Measurements from ENCODE around the gene CASQ2. TPM values are rescaled to one million over a fixed set of nuclear protein-coding genes. Genes with fewer than 3 reads are reported as not detected.

Gene CASQ2
- total RNA-seq, 4 donors from 2014 or later, result 1.5 to 30.2 (median 7.8) TPM

DNA sequence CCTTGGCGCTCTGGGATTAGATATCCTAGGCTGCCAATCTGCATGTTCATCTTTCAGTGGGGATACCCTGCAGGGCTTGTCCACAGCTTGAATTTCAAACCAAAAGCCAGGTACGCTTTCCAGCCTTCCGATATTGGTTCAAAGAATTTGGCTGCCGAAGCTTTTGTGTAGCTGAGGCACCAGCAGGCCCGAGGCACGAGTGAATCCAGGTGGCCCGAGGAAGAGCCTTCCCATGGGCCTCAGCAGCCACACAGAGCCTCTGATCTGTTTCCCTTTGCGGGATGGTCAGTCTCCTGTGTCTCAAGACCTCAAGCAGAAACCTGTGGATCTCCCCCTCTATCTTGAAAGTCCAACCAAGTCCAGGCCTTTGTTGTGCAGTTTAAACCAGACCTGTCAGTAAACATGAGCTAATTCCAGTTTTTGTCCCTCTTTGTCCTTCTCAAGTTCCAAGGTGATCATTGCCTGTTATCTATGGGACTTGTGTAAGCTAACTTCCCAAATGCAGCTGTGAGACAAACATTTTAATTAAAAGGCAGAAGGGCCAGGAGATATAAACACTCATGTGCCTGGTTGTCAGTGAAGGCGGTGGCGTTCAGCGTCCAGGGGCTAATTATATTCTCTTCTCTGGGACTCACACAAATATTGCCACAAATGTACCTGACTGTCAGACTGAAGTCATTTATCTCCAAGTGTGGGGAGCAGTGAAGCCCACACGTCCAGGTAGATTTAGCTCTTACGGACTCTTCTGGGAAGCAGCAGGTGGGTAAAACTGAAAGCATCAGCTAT, 96.1 kb downstream of the CASQ2 start:
- no peak for DNase-seq
- H3K27ac ChIP-seq, result no peak overlapping the region
- no peaks in the 10 kb centered on the region for H3K4me1 ChIP-seq
- no peak overlapping the region for H3K4me3 ChIP-seq
- H3K27me3 ChIP-seq, result no peaks in the 10 kb centered on the region
- intact Hi-C loops (cut with DNase I; ENCODE audit: low total_unique reads), result no loop called here
- H3K36me3 ChIP-seq, result no peaks in the 10 kb centered on the region
- no peak for TF ChIP-seq POLR2A (IDR thresholded peaks at IDR 0.05)
- TF ChIP-seq CTCF (IDR thresholded peaks at IDR 0.05), result no peak
- no peaks in the 10 kb centered on the region for H3K9me3 ChIP-seq

DNA sequence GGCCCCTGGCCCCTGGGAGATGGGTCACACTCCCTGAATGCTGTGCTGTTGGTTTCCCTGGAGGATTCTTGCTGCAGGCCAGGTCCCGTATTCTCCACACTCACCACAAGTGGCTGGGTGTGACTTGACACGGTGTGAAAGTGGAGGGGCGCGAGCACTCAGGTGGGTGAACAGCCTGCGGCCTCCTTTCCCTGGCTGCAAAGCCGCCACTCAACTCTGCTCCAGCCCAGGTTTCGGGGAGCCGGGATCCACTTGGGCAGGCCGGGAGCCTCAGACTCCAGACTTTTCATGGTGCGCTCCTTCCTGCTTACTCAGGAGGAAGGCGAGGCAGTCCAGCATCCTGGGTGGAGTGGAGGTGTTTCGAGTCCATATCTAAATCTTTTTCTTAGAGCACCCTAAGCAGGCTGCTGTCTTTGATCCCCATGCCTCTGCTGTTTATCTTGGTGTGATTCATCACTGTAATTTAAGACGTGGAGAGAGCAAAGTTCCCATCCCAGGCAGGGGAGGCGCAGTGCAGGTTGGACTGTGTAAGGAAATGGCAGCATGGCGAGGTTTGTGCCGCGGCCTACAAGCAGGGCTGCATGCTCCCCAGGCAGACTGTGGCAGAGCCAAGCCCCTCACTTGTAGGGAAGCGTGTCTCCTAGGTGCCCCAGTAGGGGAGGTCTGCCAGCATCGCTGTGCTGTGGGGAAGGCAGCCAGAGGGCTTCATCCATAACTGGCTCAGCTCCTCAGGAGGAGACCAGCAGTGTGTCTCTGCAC, 97.2 kb downstream of the CASQ2 start:
- H3K4me1 ChIP-seq, result no peaks in the 10 kb centered on the region
- intact Hi-C loops (cut with DNase I; ENCODE audit: low total_unique reads), result no loop called here
- H3K27ac ChIP-seq, result no peak overlapping the region

GRCh38 chr1:115670476-115671175, 97.9 kb downstream of the CASQ2 start:
- no peak for DNase-seq
- no peak overlapping the region for H3K4me3 ChIP-seq
- no peak overlapping the region for H3K27ac ChIP-seq
- H3K27me3 ChIP-seq, result no peaks in the 10 kb centered on the region
- TF ChIP-seq CTCF (IDR thresholded peaks at IDR 0.05), result no peak
- H3K36me3 ChIP-seq, result no peaks in the 10 kb centered on the region
- intact Hi-C loops (cut with DNase I; ENCODE audit: low total_unique reads), result no loop called here
- H3K4me1 ChIP-seq, result no peaks in the 10 kb centered on the region
- no peaks in the 10 kb centered on the region for H3K9me3 ChIP-seq

More for the DNA sequence above, 97.2 kb downstream of the CASQ2 start:
- Histone ChIP-seq H3K27me3 (no peaks in the 10 kb centered on the region), H3K36me3 (no peaks in the 10 kb centered on the region), H3K9me3 (no peaks in the 10 kb centered on the region), H3K4me3 (no peak overlapping the region)
- no peak for DNase-seq
- TF ChIP-seq CTCF (IDR thresholded peaks at IDR 0.05) (no peak), POLR2A (IDR thresholded peaks at IDR 0.05) (no peak)

DNA sequence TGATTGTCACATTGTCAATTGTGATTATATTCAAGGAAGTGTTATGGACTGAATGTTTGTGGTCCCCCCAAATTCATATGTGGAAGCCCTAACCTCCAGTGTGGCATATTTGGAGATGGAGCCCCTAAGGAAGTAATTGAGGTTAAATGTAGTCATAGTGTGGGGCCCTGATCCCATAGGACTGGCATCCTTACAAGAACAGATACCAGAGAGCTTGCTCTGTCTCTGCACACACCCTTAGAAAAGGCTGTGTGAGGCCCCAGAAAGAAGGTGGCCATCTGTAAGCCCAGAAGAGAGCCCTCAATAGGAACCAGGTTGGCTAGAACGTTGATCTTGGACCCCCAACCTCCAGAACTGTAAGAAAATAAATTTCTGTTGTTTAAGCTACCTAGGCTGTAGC, 98.6 kb downstream of the CASQ2 start:
- Histone ChIP-seq H3K36me3 (no peaks in the 10 kb centered on the region), H3K27ac (no peak overlapping the region), H3K4me3 (no peak overlapping the region), H3K4me1 (no peaks in the 10 kb centered on the region), H3K9me3 (no peaks in the 10 kb centered on the region), H3K27me3 (no peaks in the 10 kb centered on the region)
- intact Hi-C loops (cut with DNase I; ENCODE audit: low total_unique reads), result no loop called here
- no peak for TF ChIP-seq CTCF (IDR thresholded peaks at IDR 0.05)
- TF ChIP-seq POLR2A (IDR thresholded peaks at IDR 0.05), result no peak
- DNase-seq, result no peak

All from uterus (tissue), 4 donors.